WTC11 (cell line): ENCODE data around the gene NAALAD2. TPM values are rescaled to one million over a fixed set of nuclear protein-coding genes. Genes with fewer than 3 reads are reported as not detected.

Experiments
- ATAC-seq: fragments of 200-7000 bp; cut with Tn5 transposase; 2 replicates; pipeline ENCODE4 v1.10.0; 2021; ENCODE audit warnings: mild to moderate bottlenecking, moderate library complexity
- CTCF ChIA-PET: fragments of 300-600 bp; sonication (Branson Sonifier 250); formaldehyde crosslinking; loops from one replicate; lab custom pipeline; 2021; ENCODE audit warnings: antibody characterized with exemption; lab: Charles Lee
- POLR2A ChIA-PET: fragments of 350-600 bp; sonication (Branson Sonifier 250); formaldehyde crosslinking; loops from one replicate; lab custom pipeline; 2021; ENCODE audit warnings: antibody characterized with exemption; lab: Charles Lee
- DNase-seq: peaks from one replicate; pipeline ENCODE4 v3.0.0; 2021; ENCODE audit warnings: low spot score
- H3K27ac Mint-ChIP-seq: 2 replicates; pipeline ENCODE4 v1.8.0; 2021; ENCODE audit warnings: mixed read lengths
- H3K27me3 Mint-ChIP-seq: 2 replicates; pipeline ENCODE4 v1.8.0; 2021; ENCODE audit warnings: low read depth, mild to moderate bottlenecking, moderate library complexity, mixed read lengths
- H3K36me3 Mint-ChIP-seq: 2 replicates; pipeline ENCODE4 v1.8.0; 2021; ENCODE audit warnings: mixed read lengths
- H3K4me1 Mint-ChIP-seq: 2 replicates; pipeline ENCODE4 v1.8.0; 2022; ENCODE audit warnings: mixed read lengths
- H3K4me3 Mint-ChIP-seq: 2 replicates; pipeline ENCODE4 v1.8.0; 2021; ENCODE audit warnings: mild to moderate bottlenecking, moderate library complexity, mixed read lengths
- H3K9me3 Mint-ChIP-seq: 2 replicates; pipeline ENCODE4 v1.8.0; 2021; ENCODE audit warnings: mixed read lengths
- CREB1 ChIP-seq: sonication (generic); formaldehyde crosslinking; IDR thresholded peaks from 2 replicates; pipeline ENCODE4 v1.8.0; 2023; ENCODE audit warnings: mild to moderate bottlenecking, missing genetic modification reagents
- ERG ChIP-seq: fragments of 250-450 bp; sonication (Bioruptor Pico); IDR thresholded peaks from 2 replicates; pipeline ENCODE4 v1.8.0; 2021; ENCODE audit warnings: mild to moderate bottlenecking
- ESRRA ChIP-seq: sonication (generic); formaldehyde crosslinking; IDR thresholded peaks from 2 replicates; pipeline ENCODE4 v1.8.1; 2022; ENCODE audit warnings: mild to moderate bottlenecking, missing genetic modification reagents, borderline replicate concordance
- IRF2 ChIP-seq: sonication (generic); formaldehyde crosslinking; IDR thresholded peaks from 2 replicates; pipeline ENCODE4 v1.8.0; 2022; ENCODE audit warnings: low read depth, missing genetic modification reagents, borderline replicate concordance
- MYBL2 ChIP-seq: sonication (generic); formaldehyde crosslinking; IDR thresholded peaks from 2 replicates; pipeline ENCODE4 v1.8.1; 2023; ENCODE audit warnings: mild to moderate bottlenecking, moderate library complexity, missing genetic modification reagents
- NR1H2 ChIP-seq: sonication (generic); formaldehyde crosslinking; IDR thresholded peaks from 2 replicates; pipeline ENCODE4 v1.9.0; 2021; ENCODE audit warnings: mild to moderate bottlenecking, moderate library complexity, missing genetic modification reagents
- SOX15 ChIP-seq: fragments of 250-450 bp; sonication (Bioruptor Pico); IDR thresholded peaks from 2 replicates; pipeline ENCODE4 v1.9.0; 2021; ENCODE audit warnings: mild to moderate bottlenecking
- ZNF121 ChIP-seq: sonication (generic); formaldehyde crosslinking; IDR thresholded peaks from 2 replicates; pipeline ENCODE4 v1.8.0; 2023; ENCODE audit warnings: missing genetic modification reagents
- ZNF232 ChIP-seq: sonication (generic); formaldehyde crosslinking; IDR thresholded peaks from 2 replicates; pipeline ENCODE4 v1.8.0; 2022; ENCODE audit warnings: mild to moderate bottlenecking, missing genetic modification reagents
- ZNF512 ChIP-seq: sonication (generic); formaldehyde crosslinking; IDR thresholded peaks from 2 replicates; pipeline ENCODE4 v1.8.1; 2022; ENCODE audit warnings: missing genetic modification reagents, borderline replicate concordance
- total RNA-seq: library from RNA; stranded (reverse); gene quantifications from 3 replicates; pipeline ENCODE4 v1.2.3, GENCODE V29; 2021
- TF ChIP-seq, protein P1 (sequence below): sonication (generic); formaldehyde crosslinking; IDR thresholded peaks from 2 replicates; pipeline ENCODE4 v1.8.1; 2023; ENCODE audit warnings: mild to moderate bottlenecking, missing genetic modification reagents, moderate library complexity
- TF ChIP-seq, protein P2 (sequence below): sonication (generic); formaldehyde crosslinking; IDR thresholded peaks from 2 replicates; pipeline ENCODE4 v1.8.1; 2023; ENCODE audit warnings: mild to moderate bottlenecking, missing genetic modification reagents
- TF ChIP-seq, protein P3 (sequence below): sonication (generic); formaldehyde crosslinking; IDR thresholded peaks from 2 replicates; pipeline ENCODE4 v1.8.1; 2022; ENCODE audit warnings: low read depth, missing genetic modification reagents, borderline replicate concordance
- TF ChIP-seq, protein P4 (sequence below): sonication (generic); formaldehyde crosslinking; IDR thresholded peaks from 2 replicates; pipeline ENCODE4 v1.8.0; 2023; ENCODE audit warnings: missing genetic modification reagents, mild to moderate bottlenecking, borderline replicate concordance

NAALAD2 gene
- total RNA-seq, 1 experiment from 2014 or later = 3.7 TPM

GRCh38 chr11:90220391-90220790 lies 85.9 kb downstream of the NAALAD2 start (continued):
- no peak for TF ChIP-seq ERG (CRISPR knock-in tag)
- TF ChIP-seq, all 79 proteins: peak for 0

DNA sequence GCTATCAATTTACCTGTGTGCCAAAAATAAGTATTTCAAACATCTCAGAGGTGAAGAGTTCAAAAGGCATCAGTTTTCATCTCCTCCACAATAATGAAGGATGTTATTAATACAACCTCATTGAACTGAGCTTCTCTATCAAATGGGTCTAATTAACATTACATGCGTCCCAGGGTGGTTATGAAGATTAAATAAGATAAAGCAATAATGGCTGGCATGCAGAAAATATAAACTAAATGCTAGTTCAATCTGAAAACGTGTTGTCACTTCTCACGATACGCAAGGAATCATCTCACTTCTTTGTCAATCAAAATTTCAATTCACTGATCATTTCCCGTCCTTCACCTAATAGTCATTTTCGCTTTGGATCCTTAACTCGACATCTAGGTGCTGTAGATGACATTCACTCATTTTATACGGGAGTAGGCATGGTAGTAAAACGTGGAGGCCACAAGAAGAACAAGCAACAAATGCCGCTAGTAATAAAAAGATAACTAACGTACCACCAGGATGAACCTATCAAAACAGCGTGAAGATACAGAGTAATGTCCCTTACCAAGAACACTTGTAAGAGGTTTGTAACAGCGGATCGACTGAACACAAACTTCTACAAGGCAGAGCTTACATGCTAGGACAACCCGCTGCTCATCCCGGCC lies 87.5 kb downstream of the NAALAD2 start:
- CTCF ChIA-PET = no interaction called here
- peaks cover 52% of the 10 kb centered on the region for H3K4me1 Mint-ChIP-seq
- no peak for ATAC-seq

More for the DNA sequence above, 87.5 kb downstream of the NAALAD2 start:
- TF ChIP-seq MYBL2 (CRISPR knock-in tag) = no peak
- TF ChIP-seq, protein P1, sequence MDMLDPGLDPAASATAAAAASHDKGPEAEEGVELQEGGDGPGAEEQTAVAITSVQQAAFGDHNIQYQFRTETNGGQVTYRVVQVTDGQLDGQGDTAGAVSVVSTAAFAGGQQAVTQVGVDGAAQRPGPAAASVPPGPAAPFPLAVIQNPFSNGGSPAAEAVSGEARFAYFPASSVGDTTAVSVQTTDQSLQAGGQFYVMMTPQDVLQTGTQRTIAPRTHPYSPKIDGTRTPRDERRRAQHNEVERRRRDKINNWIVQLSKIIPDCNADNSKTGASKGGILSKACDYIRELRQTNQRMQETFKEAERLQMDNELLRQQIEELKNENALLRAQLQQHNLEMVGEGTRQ (CRISPR knock-in tag) = no peak
- TF ChIP-seq SOX15 (CRISPR knock-in tag) = no peak
- TF ChIP-seq ZNF512 (CRISPR knock-in tag) = no peak
- TF ChIP-seq, protein P2, sequence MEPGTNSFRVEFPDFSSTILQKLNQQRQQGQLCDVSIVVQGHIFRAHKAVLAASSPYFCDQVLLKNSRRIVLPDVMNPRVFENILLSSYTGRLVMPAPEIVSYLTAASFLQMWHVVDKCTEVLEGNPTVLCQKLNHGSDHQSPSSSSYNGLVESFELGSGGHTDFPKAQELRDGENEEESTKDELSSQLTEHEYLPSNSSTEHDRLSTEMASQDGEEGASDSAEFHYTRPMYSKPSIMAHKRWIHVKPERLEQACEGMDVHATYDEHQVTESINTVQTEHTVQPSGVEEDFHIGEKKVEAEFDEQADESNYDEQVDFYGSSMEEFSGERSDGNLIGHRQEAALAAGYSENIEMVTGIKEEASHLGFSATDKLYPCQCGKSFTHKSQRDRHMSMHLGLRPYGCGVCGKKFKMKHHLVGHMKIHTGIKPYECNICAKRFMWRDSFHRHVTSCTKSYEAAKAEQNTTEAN (CRISPR knock-in tag) = no peak
- no peak for TF ChIP-seq ESRRA (CRISPR knock-in tag)
- TF ChIP-seq, protein P3, sequence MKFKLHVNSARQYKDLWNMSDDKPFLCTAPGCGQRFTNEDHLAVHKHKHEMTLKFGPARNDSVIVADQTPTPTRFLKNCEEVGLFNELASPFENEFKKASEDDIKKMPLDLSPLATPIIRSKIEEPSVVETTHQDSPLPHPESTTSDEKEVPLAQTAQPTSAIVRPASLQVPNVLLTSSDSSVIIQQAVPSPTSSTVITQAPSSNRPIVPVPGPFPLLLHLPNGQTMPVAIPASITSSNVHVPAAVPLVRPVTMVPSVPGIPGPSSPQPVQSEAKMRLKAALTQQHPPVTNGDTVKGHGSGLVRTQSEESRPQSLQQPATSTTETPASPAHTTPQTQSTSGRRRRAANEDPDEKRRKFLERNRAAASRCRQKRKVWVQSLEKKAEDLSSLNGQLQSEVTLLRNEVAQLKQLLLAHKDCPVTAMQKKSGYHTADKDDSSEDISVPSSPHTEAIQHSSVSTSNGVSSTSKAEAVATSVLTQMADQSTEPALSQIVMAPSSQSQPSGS = no peak
- TF ChIP-seq IRF2 (CRISPR knock-in tag) = no peak
- TF ChIP-seq CREB1 (CRISPR knock-in tag) = no peak
- no peak for TF ChIP-seq NR1H2
- TF ChIP-seq, protein P4, sequence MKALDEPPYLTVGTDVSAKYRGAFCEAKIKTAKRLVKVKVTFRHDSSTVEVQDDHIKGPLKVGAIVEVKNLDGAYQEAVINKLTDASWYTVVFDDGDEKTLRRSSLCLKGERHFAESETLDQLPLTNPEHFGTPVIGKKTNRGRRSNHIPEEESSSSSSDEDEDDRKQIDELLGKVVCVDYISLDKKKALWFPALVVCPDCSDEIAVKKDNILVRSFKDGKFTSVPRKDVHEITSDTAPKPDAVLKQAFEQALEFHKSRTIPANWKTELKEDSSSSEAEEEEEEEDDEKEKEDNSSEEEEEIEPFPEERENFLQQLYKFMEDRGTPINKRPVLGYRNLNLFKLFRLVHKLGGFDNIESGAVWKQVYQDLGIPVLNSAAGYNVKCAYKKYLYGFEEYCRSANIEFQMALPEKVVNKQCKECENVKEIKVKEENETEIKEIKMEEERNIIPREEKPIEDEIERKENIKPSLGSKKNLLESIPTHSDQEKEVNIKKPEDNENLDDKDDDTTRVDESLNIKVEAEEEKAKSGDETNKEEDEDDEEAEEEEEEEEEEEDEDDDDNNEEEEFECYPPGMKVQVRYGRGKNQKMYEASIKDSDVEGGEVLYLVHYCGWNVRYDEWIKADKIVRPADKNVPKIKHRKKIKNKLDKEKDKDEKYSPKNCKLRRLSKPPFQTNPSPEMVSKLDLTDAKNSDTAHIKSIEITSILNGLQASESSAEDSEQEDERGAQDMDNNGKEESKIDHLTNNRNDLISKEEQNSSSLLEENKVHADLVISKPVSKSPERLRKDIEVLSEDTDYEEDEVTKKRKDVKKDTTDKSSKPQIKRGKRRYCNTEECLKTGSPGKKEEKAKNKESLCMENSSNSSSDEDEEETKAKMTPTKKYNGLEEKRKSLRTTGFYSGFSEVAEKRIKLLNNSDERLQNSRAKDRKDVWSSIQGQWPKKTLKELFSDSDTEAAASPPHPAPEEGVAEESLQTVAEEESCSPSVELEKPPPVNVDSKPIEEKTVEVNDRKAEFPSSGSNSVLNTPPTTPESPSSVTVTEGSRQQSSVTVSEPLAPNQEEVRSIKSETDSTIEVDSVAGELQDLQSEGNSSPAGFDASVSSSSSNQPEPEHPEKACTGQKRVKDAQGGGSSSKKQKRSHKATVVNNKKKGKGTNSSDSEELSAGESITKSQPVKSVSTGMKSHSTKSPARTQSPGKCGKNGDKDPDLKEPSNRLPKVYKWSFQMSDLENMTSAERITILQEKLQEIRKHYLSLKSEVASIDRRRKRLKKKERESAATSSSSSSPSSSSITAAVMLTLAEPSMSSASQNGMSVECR (CRISPR knock-in tag) = no peak
- no peak for TF ChIP-seq ERG (CRISPR knock-in tag)
- TF ChIP-seq ZNF232 (CRISPR knock-in tag) = no peak
- no peak for TF ChIP-seq ZNF121 (CRISPR knock-in tag)
- TF ChIP-seq, all 79 proteins: peak for 0
- peaks cover 13% of the 10 kb centered on the region for H3K9me3 Mint-ChIP-seq
- no peak for DNase-seq
- H3K36me3 Mint-ChIP-seq = peaks cover 20% of the 10 kb centered on the region
- H3K27ac Mint-ChIP-seq = peak overlapping the region; percentile 91
- H3K4me3 Mint-ChIP-seq = peak overlapping the region; percentile 93
- POLR2A ChIA-PET = interaction anchor here (0.5 kb wide), 1 partner anchor 255 kb away, joined by 3 read pairs; no protein-coding TSS in a partner anchor
- H3K27me3 Mint-ChIP-seq = no peaks in the 10 kb centered on the region
